ENCODE measurements around the gene TAPBP. TPM values are rescaled to one million over a fixed set of nuclear protein-coding genes. Genes with fewer than 3 reads are reported as not detected.

Gene TAPBP
- total and polyA plus RNA-seq, 9 of the 15 experiments (the other 6 are each of a cell fraction or from before 2014, with no cell fraction given) = 5.6 to 74.0 (median 22.3) TPM

- no peak overlapping the region; the same call in 1 of the 2 replicates for H3K4me2 ChIP-seq (ENCODE audit: insufficient read depth, low read length)
- no peaks in the 10 kb centered on the region for H3K9me3 ChIP-seq (replicated peaks; ENCODE audit: control insufficient read depth, insufficient read depth, low read depth, low read length)
- no peak for ATAC-seq
- BruUV-seq (replicated peaks) = no TSS peak
- peak overlapping the region in 1 of 2 experiments; percentile 38; a peak in 2 of 4 replicates for H3K9ac ChIP-seq (ENCODE audit: insufficient read depth in 1 of 2, low read depth in 2 of 2, low read length in 2 of 2)
- no peak for DNase-seq (ENCODE audit: extremely low read depth in 1 of 4, low spot score in 3 of 4)
- in situ Hi-C loops (cut with MboI) = no loop called here
- 93% methylated on average over 17 of the region's 17 CpGs for WGBS (ENCODE audit: insufficient coverage, low coverage, missing lambda C conversion rate)
- peaks cover 3% of the 10 kb centered on the region for H3K9me1 ChIP-seq (ENCODE audit: control insufficient read depth, insufficient read depth, low read length)
- no peak for FAIRE-seq
- H2AFZ ChIP-seq (ENCODE audit: low read depth, low read length) = no peak overlapping the region
- ChIA-PET POLR2A (interaction anchor here (0.7 to 2.3 kb wide), 3 partner anchors 9 to 1365 kb away, joined by 3 to 8 read pairs (median 6); partner anchors contain the start of gene B3GALT4), CTCF (ENCODE audit: low intra/inter-chr PET ratio) (no interaction called here)
- H3K27ac ChIP-seq (ENCODE audit: extremely low read depth, low read depth, low read length) = no peak overlapping the region
- peaks cover 43% of the 10 kb centered on the region for H3K36me3 ChIP-seq (ENCODE audit: control insufficient read depth, insufficient read depth, low read length)
- peak; percentile 20; the same call in 1 of the 2 replicates for TF ChIP-seq ZFX (CRISPR knock-in tag; IDR thresholded peaks at IDR 0.05)
- no peak for TF ChIP-seq MITF (IDR thresholded peaks at IDR 0.05)
- no peak for TF ChIP-seq CEBPG (CRISPR knock-in tag; IDR thresholded peaks at IDR 0.05)
- TF ChIP-seq CEBPG (tag; conservative IDR thresholded peaks at IDR 0.05 in 1 of 2, IDR thresholded peaks at IDR 0.05 in 1 of 2) = no peak
- 0 out of 2 replicates have a peak, but pooled peaks have one; percentile 9 for TF ChIP-seq SP1 (CRISPR knock-in tag; IDR thresholded peaks at IDR 0.05)
- TF ChIP-seq BRCA1 (IDR thresholded peaks at IDR 0.05) = no peak
- 0 out of 2 replicates have a peak, but pooled peaks have one; percentile 52 for TF ChIP-seq BRCA1 (CRISPR knock-in tag; IDR thresholded peaks at IDR 0.05)
- no peak for TF ChIP-seq ASH1L (IDR thresholded peaks at IDR 0.05; ENCODE audit: borderline replicate concordance, low read depth, partially characterized antibody)
- TF ChIP-seq PTTG1 (tag; IDR thresholded peaks at IDR 0.05; ENCODE audit: low read depth) = no peak
- no peak for TF ChIP-seq SMARCA5 (IDR thresholded peaks at IDR 0.05)
- no peak for TF ChIP-seq DACH1 (IDR thresholded peaks at IDR 0.05; ENCODE audit: partially characterized antibody)
- no peak for TF ChIP-seq TGIF2 (CRISPR knock-in tag; IDR thresholded peaks at IDR 0.05)
- H3K27me3 ChIP-seq (ENCODE audit: control insufficient read depth in 2 of 2, insufficient read depth in 2 of 2, low read length in 2 of 2) = no peaks in the 10 kb centered on the region
- intact Hi-C loops (cut with micrococcal nuclease) = no loop called here
- H4K20me1 ChIP-seq (replicated peaks; ENCODE audit: control insufficient read depth, insufficient read depth, low read length) = peaks cover 10% of the 10 kb centered on the region; the same call in 1 of the 2 replicates
- H3K79me2 ChIP-seq (ENCODE audit: control insufficient read depth, insufficient read depth, low read length) = peaks cover 63% of the 10 kb centered on the region
- peaks cover 53 to 72% of the 10 kb centered on the region in 2 experiments for H3K4me1 ChIP-seq (replicated peaks in 1 of 2; ENCODE audit: control insufficient read depth in 2 of 2, insufficient read depth in 2 of 2, low read length in 2 of 2)
- no peak overlapping the region for H3K4me3 ChIP-seq
These were observed 2.1 kb upstream of the TAPBP start for GRCh38 chr6:33315793-33316602.

Data from K562 (cell line).